ENCODE measurements around the gene EFS. TPM values are rescaled to one million over a fixed set of nuclear protein-coding genes. Genes with fewer than 3 reads are reported as not detected.
A peak's percentile ranks its signal among the peaks of the same experiment; 100 is the strongest.
"Not testable (repeated sequence)": the region's sequence is repeated elsewhere in the genome, so short reads cannot be mapped to it uniquely, and the experiment has no call there.

EFS gene
- total RNA-seq, 6 experiments from 2014 or later = 8.8 to 13.5 (median 12.3) TPM

GRCh38 chr14:23402296-23403138 is 37.5 kb upstream of the EFS start:
- Mint-ChIP-seq H3K4me3 (peak overlapping the region; percentile 50; the same call in 1 of the 2 replicates), H3K36me3 (ENCODE audit: low read depth) (no peaks in the 10 kb centered on the region), H3K4me1 (ENCODE audit: low read depth) (no peaks in the 10 kb centered on the region), H3K9me3 (no peaks in the 10 kb centered on the region), H3K27me3 (ENCODE audit: insufficient read depth) (peaks cover 71% of the 10 kb centered on the region), H3K27ac (no peak overlapping the region)
- DNase-seq = no peak
- TF ChIP-seq CTCF (IDR thresholded peaks at IDR 0.05) = no peak

GRCh38 chr14:23401291-23401690 is 36.3 kb upstream of the EFS start:
- no peaks in the 10 kb centered on the region for H3K36me3 Mint-ChIP-seq (ENCODE audit: low read depth)
- H3K4me1 Mint-ChIP-seq (ENCODE audit: low read depth) = no peaks in the 10 kb centered on the region
- H3K27ac Mint-ChIP-seq = no peak overlapping the region
- H3K9me3 Mint-ChIP-seq = no peaks in the 10 kb centered on the region
- peaks cover 71% of the 10 kb centered on the region for H3K27me3 Mint-ChIP-seq (ENCODE audit: insufficient read depth)
- H3K4me3 Mint-ChIP-seq = no peak overlapping the region
- no peak for DNase-seq
- no peak for TF ChIP-seq CTCF (IDR thresholded peaks at IDR 0.05)

DNA sequence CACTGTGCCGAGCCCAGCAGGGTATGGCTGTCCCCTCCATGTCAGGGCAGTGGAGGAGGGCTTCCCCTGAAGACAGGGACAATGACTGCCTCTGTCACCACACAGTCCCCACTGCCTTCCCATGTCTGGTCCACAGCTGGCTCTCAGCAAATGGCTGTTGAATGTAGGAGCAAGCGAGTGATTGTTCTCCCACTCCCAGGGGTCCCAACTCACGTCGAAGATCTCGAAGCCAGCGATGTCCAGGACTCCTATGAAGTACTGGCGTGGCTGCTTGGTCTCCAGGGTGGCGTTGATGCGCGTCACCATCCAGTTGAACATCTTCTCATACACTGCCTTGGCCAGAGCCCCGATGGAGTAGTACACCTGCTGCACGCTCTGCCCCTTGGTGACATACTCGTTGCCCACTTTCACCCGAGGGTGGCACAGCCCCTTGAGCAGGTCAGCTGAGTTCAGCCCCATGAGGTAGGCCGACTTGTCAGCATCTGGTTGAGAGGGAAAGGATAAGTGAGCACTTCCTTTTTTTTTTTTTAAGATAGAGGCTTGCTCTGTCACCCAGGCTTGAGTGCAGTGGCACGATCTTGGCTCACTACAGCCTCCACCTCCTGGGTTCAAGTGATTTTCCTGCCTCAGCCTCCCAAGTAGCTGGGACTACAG is 35.7 kb upstream of the EFS start:
- H3K4me3 Mint-ChIP-seq; H3K36me3 Mint-ChIP-seq (ENCODE audit: low read depth); H3K27ac Mint-ChIP-seq; H3K4me1 Mint-ChIP-seq (ENCODE audit: low read depth); DNase-seq; H3K9me3 Mint-ChIP-seq: not testable (repeated sequence)
- H3K27me3 Mint-ChIP-seq (ENCODE audit: insufficient read depth) = peaks cover 66% of the 10 kb centered on the region

- no peaks in the 10 kb centered on the region for H3K36me3 Mint-ChIP-seq (ENCODE audit: low read depth)
- DNase-seq = no peak
- H3K9me3 Mint-ChIP-seq = no peaks in the 10 kb centered on the region
- H3K4me1 Mint-ChIP-seq (ENCODE audit: low read depth) = no peaks in the 10 kb centered on the region
- no peak for TF ChIP-seq CTCF (IDR thresholded peaks at IDR 0.05)
- peaks cover 62% of the 10 kb centered on the region for H3K27me3 Mint-ChIP-seq (ENCODE audit: insufficient read depth)
- H3K4me3 Mint-ChIP-seq = no peak overlapping the region
- H3K27ac Mint-ChIP-seq = no peak overlapping the region
Measured at GRCh38 chr14:23399591-23399990, 34.6 kb upstream of the EFS start.

GRCh38 chr14:23399136-23399535 is 34.2 kb upstream of the EFS start:
- H3K4me3 Mint-ChIP-seq = no peak overlapping the region
- peaks cover 66% of the 10 kb centered on the region for H3K27me3 Mint-ChIP-seq (ENCODE audit: insufficient read depth)
- no peaks in the 10 kb centered on the region for H3K9me3 Mint-ChIP-seq
- no peak for TF ChIP-seq CTCF (IDR thresholded peaks at IDR 0.05)
- H3K4me1 Mint-ChIP-seq (ENCODE audit: low read depth) = no peaks in the 10 kb centered on the region
- no peaks in the 10 kb centered on the region for H3K36me3 Mint-ChIP-seq (ENCODE audit: low read depth)
- no peak for DNase-seq
- no peak overlapping the region for H3K27ac Mint-ChIP-seq

DNA sequence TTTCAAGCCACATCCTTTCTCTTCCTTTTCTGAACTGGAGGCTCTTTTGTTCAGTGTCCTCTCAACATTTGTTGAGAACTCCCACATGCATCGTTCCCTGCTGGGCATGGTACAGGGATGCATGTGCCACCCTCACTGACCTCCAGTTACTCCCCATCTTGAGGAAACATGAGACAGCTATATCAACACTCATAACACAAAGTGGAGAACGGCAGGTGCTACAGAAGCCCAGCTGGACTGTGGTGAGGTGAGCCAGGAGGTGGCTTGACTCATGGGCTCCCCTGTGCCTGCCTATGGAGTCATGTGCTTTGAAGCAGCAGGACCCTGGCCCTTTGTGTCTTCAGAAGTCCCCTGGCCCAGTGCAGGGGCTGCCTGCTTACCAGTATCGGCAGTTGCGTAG is 33.4 kb upstream of the EFS start:
- no peaks in the 10 kb centered on the region for H3K4me1 Mint-ChIP-seq (ENCODE audit: low read depth)
- DNase-seq = no peak
- TF ChIP-seq CTCF (IDR thresholded peaks at IDR 0.05) = no peak
- H3K27me3 Mint-ChIP-seq (ENCODE audit: insufficient read depth) = peaks cover 65% of the 10 kb centered on the region
- H3K4me3 Mint-ChIP-seq = no peak overlapping the region
- no peak overlapping the region for H3K27ac Mint-ChIP-seq
- no peaks in the 10 kb centered on the region for H3K9me3 Mint-ChIP-seq
- no peaks in the 10 kb centered on the region for H3K36me3 Mint-ChIP-seq (ENCODE audit: low read depth)

Data from HFFc6 (cell line).